GM10266 (cell line): Measurements from ENCODE around the gene DIS3L2.

ENCODE experiments used
- DNase-seq: peaks from one replicate; pipeline ENCODE4 v3.0.0; 2012; ENCODE audit errors: extremely low spot score
- CTCF ChIP-seq: IDR thresholded peaks from 2 replicates; pipeline ENCODE4 v1.5.1; 2012; ENCODE audit warnings: mild to moderate bottlenecking, low read depth; ENCODE audit not compliant: control insufficient read depth, insufficient read depth; ENCODE audit errors: missing control alignments

Gene DIS3L2

GRCh38 chr2:232116852-232117251 is 155.3 kb downstream of the DIS3L2 start:
- no peak for DNase-seq
- TF ChIP-seq CTCF = no peak

- TF ChIP-seq CTCF = no peak
- DNase-seq = no peak
Observed at GRCh38 chr2:232117413-232117812, 155.9 kb downstream of the DIS3L2 start.

GRCh38 chr2:232120911-232121310 is 159.4 kb downstream of the DIS3L2 start:
- TF ChIP-seq CTCF = no peak
- DNase-seq = no peak

- DNase-seq = no peak
- TF ChIP-seq CTCF = no peak
Observed at GRCh38 chr2:232124309-232124708, 162.8 kb downstream of the DIS3L2 start.

- TF ChIP-seq CTCF = no peak
- DNase-seq = no peak
Observed at GRCh38 chr2:232126301-232127099, 165.0 kb downstream of the DIS3L2 start.

GRCh38 chr2:232129483-232129882 is 168.0 kb downstream of the DIS3L2 start:
- DNase-seq = no peak
- TF ChIP-seq CTCF = no peak

GRCh38 chr2:232132181-232132580 is 170.7 kb downstream of the DIS3L2 start:
- DNase-seq = no peak
- TF ChIP-seq CTCF = no peak
